Measurements from ENCODE around the gene GPRIN2. TPM values are rescaled to one million over a fixed set of nuclear protein-coding genes. Genes with fewer than 3 reads are reported as not detected.
A peak's percentile ranks its signal among the peaks of the same experiment; 100 is the strongest.

Gene GPRIN2
- total RNA-seq, 1 experiment from 2014 or later, result 10.5 TPM

DNA sequence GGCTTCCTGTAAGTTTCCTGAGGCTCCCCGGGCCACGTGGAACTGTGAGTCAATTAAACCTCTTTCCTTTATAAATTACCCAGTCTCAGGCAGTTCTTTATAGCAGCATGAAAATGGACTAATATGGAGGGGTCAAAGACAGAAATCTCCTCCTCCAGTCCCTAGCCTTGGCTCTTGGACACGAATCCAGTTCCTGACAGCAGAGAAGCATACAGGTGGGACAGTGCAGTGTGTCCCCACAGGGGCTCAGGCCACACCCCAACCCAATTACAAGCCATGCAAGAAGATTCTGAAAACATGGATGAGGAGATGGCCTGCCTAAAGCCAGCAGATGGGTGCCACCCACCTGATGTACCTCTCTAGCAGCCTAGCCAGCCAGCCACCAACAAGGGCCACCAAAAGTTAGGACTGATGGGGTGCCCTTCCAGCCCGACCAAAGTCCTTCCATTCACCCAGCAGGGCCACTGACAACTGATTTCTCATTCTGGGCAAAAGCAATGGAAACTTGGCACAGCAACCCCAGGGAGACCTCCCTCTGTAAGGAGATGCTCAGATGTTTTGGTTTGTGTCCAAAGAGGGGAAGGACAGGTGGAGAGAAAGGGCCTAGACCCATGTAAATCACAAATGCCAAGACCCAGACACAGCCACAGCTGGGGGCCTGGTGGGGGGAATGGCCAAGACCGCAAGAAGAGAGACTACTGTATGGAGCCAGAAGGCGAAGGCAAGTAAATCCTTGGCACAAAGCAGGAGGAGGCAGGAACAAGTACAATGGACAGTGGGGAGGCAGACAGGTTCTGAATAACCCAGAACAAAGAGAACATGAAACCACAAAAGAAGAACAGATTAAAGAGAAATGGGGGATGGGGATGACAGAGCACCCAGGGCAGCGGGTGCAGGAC lies 13.6 kb downstream of the GPRIN2 start:
- no peak overlapping the region for H3K18ac ChIP-seq (ENCODE audit: insufficient read length, low read depth, low read length)
- H3K9me3 ChIP-seq (ENCODE audit: control insufficient read depth, low read depth, low read length), result no peaks in the 10 kb centered on the region
- no CpG with 5 or more reads among the region's 7 CpGs for WGBS (ENCODE audit: extremely low coverage, insufficient read length, low lambda C conversion rate)
- Mint-ChIP-seq H3K4me3 (peak overlapping the region; percentile 44 to 56), H3K9me3 (no peaks in the 10 kb centered on the region), H3K36me3 (ENCODE audit: insufficient read depth in 1 of 3, low read depth in 3 of 3) (no peaks in the 10 kb centered on the region), H3K27me3 (ENCODE audit: low read depth) (peaks cover 29% of the 10 kb centered on the region), H3K27ac (0 out of 7 replicates have a peak overlapping the region, but pooled peaks of 1 of the 3 experiments have one; percentile 12), H3K4me1 (peaks cover 25 to 37% of the 10 kb centered on the region in 2 experiments)
- no peak overlapping the region for H2BK20ac ChIP-seq (ENCODE audit: low read depth, low read length, poor library complexity, severe bottlenecking)
- peaks cover 3% of the 10 kb centered on the region for H3K23me2 ChIP-seq (ENCODE audit: insufficient read length, low read depth, low read length, poor library complexity, severe bottlenecking)
- H2AFZ ChIP-seq (ENCODE audit: low read length), result no peak overlapping the region
- no peak overlapping the region for H2BK12ac ChIP-seq (ENCODE audit: insufficient read length, low read depth, low read length)
- TF ChIP-seq, protein P1, sequence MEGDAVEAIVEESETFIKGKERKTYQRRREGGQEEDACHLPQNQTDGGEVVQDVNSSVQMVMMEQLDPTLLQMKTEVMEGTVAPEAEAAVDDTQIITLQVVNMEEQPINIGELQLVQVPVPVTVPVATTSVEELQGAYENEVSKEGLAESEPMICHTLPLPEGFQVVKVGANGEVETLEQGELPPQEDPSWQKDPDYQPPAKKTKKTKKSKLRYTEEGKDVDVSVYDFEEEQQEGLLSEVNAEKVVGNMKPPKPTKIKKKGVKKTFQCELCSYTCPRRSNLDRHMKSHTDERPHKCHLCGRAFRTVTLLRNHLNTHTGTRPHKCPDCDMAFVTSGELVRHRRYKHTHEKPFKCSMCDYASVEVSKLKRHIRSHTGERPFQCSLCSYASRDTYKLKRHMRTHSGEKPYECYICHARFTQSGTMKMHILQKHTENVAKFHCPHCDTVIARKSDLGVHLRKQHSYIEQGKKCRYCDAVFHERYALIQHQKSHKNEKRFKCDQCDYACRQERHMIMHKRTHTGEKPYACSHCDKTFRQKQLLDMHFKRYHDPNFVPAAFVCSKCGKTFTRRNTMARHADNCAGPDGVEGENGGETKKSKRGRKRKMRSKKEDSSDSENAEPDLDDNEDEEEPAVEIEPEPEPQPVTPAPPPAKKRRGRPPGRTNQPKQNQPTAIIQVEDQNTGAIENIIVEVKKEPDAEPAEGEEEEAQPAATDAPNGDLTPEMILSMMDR (conservative IDR thresholded peaks at IDR 0.05), result no peak
- H3K4me2 ChIP-seq (ENCODE audit: insufficient read depth, insufficient read length, low read length), result no peak overlapping the region
- no peak overlapping the region for H3K23ac ChIP-seq (ENCODE audit: insufficient read length, low read depth, low read length)
- no peak overlapping the region for H2AK5ac ChIP-seq (ENCODE audit: insufficient read length, low read length)
- no peak overlapping the region for H4K5ac ChIP-seq (ENCODE audit: insufficient read length, low read depth, low read length)
- no peak overlapping the region for H4K8ac ChIP-seq (replicated peaks; ENCODE audit: insufficient read length, low read depth, low read length)
- DNase-seq, result no peak
- no peaks in the 10 kb centered on the region; the same call in 1 of the 2 replicates for H3K27me3 ChIP-seq (ENCODE audit: insufficient read depth, low read length)
- no peak overlapping the region for H3T11ph ChIP-seq (ENCODE audit: low read length)
- no peak overlapping the region for H3K4ac ChIP-seq (ENCODE audit: low read depth, low read length)
- no peak overlapping the region for H3K14ac ChIP-seq (ENCODE audit: insufficient read depth, low read length)
- no peaks in the 10 kb centered on the region for H3K79me1 ChIP-seq (ENCODE audit: insufficient read depth, low read depth, low read length, poor library complexity, severe bottlenecking)
- no peaks in the 10 kb centered on the region for H4K20me1 ChIP-seq (ENCODE audit: control insufficient read depth, insufficient read depth, insufficient read length)
- H3K79me2 ChIP-seq (ENCODE audit: insufficient read depth, low read length), result no peaks in the 10 kb centered on the region
- no peak overlapping the region for H3K56ac ChIP-seq (ENCODE audit: insufficient read length, low read depth, low read length)
- peaks cover 8% of the 10 kb centered on the region; the same call in 1 of the 2 replicates for H3K4me1 ChIP-seq (ENCODE audit: insufficient read depth, low read length)
- no peak overlapping the region for H2BK5ac ChIP-seq (ENCODE audit: insufficient read length, low read length)
- no peak overlapping the region for H3K9ac ChIP-seq (ENCODE audit: extremely low read depth, insufficient read length, low read length)
- H3K27ac ChIP-seq (ENCODE audit: insufficient read length, low read depth, low read length), result no peak overlapping the region
- H4K91ac ChIP-seq (ENCODE audit: insufficient read length, low read depth, low read length), result no peak overlapping the region
- no peak overlapping the region for H2BK120ac ChIP-seq (ENCODE audit: low read depth, low read length, poor library complexity, severe bottlenecking)
- no peak overlapping the region for H2BK15ac ChIP-seq (ENCODE audit: low read depth, low read length)

All from H9 (cell line).